Vagina (tissue), 2 donors: ENCODE measurements around the gene SH3BGRL3. TPM values are rescaled to one million over a fixed set of nuclear protein-coding genes. Genes with fewer than 3 reads are reported as not detected.

Source experiments
- DNase-seq, 2 donors: peaks; one replicate each; pipeline ENCODE4 v3.0.0-alpha.2; 2017; ENCODE audit errors: extremely low spot score in 2 of 2
- H3K27ac ChIP-seq: fragments of 200-600 bp; sonication (generic); one replicate; pipeline ENCODE4 v1.5.1; 2019
- H3K27me3 ChIP-seq: fragments of 200-600 bp; sonication (generic); one replicate; pipeline ENCODE4 v1.5.1; 2019
- H3K36me3 ChIP-seq, 2 donors: fragments of 200-600 bp; sonication (generic); one replicate each; pipeline ENCODE4 v1.5.1; 2017 to 2019
- H3K4me1 ChIP-seq: fragments of 200-600 bp; sonication (generic); one replicate; pipeline ENCODE4 v1.5.1; 2019
- H3K4me3 ChIP-seq, 2 donors: fragments of 200-600 bp; sonication (generic); 1 replicate in 1 of 2; 2 replicates in 1 of 2; pipeline ENCODE4 v1.5.1; 2016 to 2019
- H3K9me3 ChIP-seq: fragments of 200-600 bp; sonication (generic); one replicate; pipeline ENCODE4 v1.5.1; 2019
- CTCF ChIP-seq, 3 experiments: fragments of 450-650 bp in 2 of 3; fragments of 200-600 bp in 1 of 3; sonication (generic) in 1 of 3; IDR thresholded peaks; one replicate each; pipeline ENCODE4 v1.5.1; 2017 to 2019; ENCODE audit warnings: antibody characterized with exemption in 3 of 3, mild to moderate bottlenecking in 2 of 3, moderate library complexity in 2 of 3
- POLR2A ChIP-seq, 2 donors: fragments of 450-650 bp; IDR thresholded peaks; one replicate each; pipeline ENCODE4 v1.6.1; 2017; ENCODE audit warnings: antibody characterized with exemption in 2 of 2, mild to moderate bottlenecking in 2 of 2, moderate library complexity in 2 of 2
- POLR2AphosphoS5 ChIP-seq, 2 donors: sonication (generic); formaldehyde crosslinking; IDR thresholded peaks; one replicate each; pipeline ENCODE4 v1.9.0; 2017; ENCODE audit warnings: antibody characterized with exemption in 2 of 2, mild to moderate bottlenecking in 2 of 2, low read depth in 1 of 2; ENCODE audit not compliant: insufficient read depth in 1 of 2
- intact Hi-C: fragments of 100-400 bp; cut with DNase I; formaldehyde crosslinking; loops from one replicate; pipeline ENCODE4 v1.15.1; 2023
- total RNA-seq: library from RNA; depleted of rRNA; stranded (reverse); fragments of >200 nt; gene quantifications from one replicate; pipeline ENCODE4 v1.2.3, GENCODE V29; 2016

SH3BGRL3 gene
- total RNA-seq, 1 donor from 2014 or later, result 115 TPM

GRCh38 chr1:26269198-26269550, 10.7 kb upstream of the SH3BGRL3 start:
- Histone ChIP-seq H3K9me3 (no peaks in the 10 kb centered on the region), H3K27ac (no peak overlapping the region), H3K27me3 (no peaks in the 10 kb centered on the region), H3K36me3 (peaks cover 0 to 16% of the 10 kb centered on the region in 2 donors), H3K4me3 (no peak overlapping the region), H3K4me1 (no peaks in the 10 kb centered on the region)
- no peak for DNase-seq
- TF ChIP-seq POLR2A (IDR thresholded peaks at IDR 0.05) (no peak), POLR2AphosphoS5 (IDR thresholded peaks at IDR 0.05; ENCODE audit: insufficient read depth in 1 of 2, low read depth in 1 of 2) (no peak), CTCF (IDR thresholded peaks at IDR 0.05) (no peak)
- intact Hi-C loops, result no loop called here

GRCh38 chr1:26274801-26275425, 5.0 kb upstream of the SH3BGRL3 start:
- TF ChIP-seq POLR2A (IDR thresholded peaks at IDR 0.05) (no peak), POLR2AphosphoS5 (IDR thresholded peaks at IDR 0.05; ENCODE audit: insufficient read depth in 1 of 2, low read depth in 1 of 2) (no peak), CTCF (IDR thresholded peaks at IDR 0.05) (no peak)
- H3K36me3 ChIP-seq, result peaks cover 0 to 6% of the 10 kb centered on the region in 2 donors
- H3K27me3 ChIP-seq, result no peaks in the 10 kb centered on the region
- peak overlapping the region; percentile 95 for H3K27ac ChIP-seq
- H3K4me1 ChIP-seq, result peaks cover 49% of the 10 kb centered on the region
- H3K4me3 ChIP-seq, result no peak overlapping the region
- no peaks in the 10 kb centered on the region for H3K9me3 ChIP-seq
- intact Hi-C loops, result loop anchor here (1.0 kb wide), 1 partner anchor 22 kb away; no protein-coding TSS in a partner anchor
- no peak for DNase-seq

GRCh38 chr1:26275580-26276431, 4.1 kb upstream of the SH3BGRL3 start:
- no peak overlapping the region for H3K4me3 ChIP-seq
- no peak for DNase-seq
- no peaks in the 10 kb centered on the region for H3K36me3 ChIP-seq
- H3K27me3 ChIP-seq, result no peaks in the 10 kb centered on the region
- intact Hi-C loops, result no loop called here
- peak overlapping the region; percentile 95 for H3K27ac ChIP-seq
- TF ChIP-seq POLR2A (IDR thresholded peaks at IDR 0.05), result no peak
- peak in 1 of 2 donors; percentile 58 for TF ChIP-seq POLR2AphosphoS5 (IDR thresholded peaks at IDR 0.05; ENCODE audit: insufficient read depth in 1 of 2, low read depth in 1 of 2)
- peak; percentile 74 to 95 (median 88) for TF ChIP-seq CTCF (IDR thresholded peaks at IDR 0.05)
- H3K4me1 ChIP-seq, result peaks cover 57% of the 10 kb centered on the region
- no peaks in the 10 kb centered on the region for H3K9me3 ChIP-seq

- intact Hi-C loops, result no loop called here
- H3K27me3 ChIP-seq, result no peaks in the 10 kb centered on the region
- H3K4me1 ChIP-seq, result peaks cover 63% of the 10 kb centered on the region
- peak overlapping the region; percentile 95 for H3K27ac ChIP-seq
- H3K9me3 ChIP-seq, result no peaks in the 10 kb centered on the region
- H3K4me3 ChIP-seq, result no peak overlapping the region
- peaks cover 0 to 2% of the 10 kb centered on the region in 2 donors for H3K36me3 ChIP-seq
- TF ChIP-seq CTCF (IDR thresholded peaks at IDR 0.05), result no peak
- TF ChIP-seq POLR2AphosphoS5 (IDR thresholded peaks at IDR 0.05; ENCODE audit: insufficient read depth in 1 of 2, low read depth in 1 of 2), result peak in 1 of 2 donors; percentile 34
- TF ChIP-seq POLR2A (IDR thresholded peaks at IDR 0.05), result no peak
- DNase-seq, result peak in 1 of 2 donors; percentile 93
Observed at GRCh38 chr1:26276432-26276838, 3.5 kb upstream of the SH3BGRL3 start.
